DMS 273 (cell line): ENCODE measurements around the gene CDC123.
A peak's percentile ranks its signal among the peaks of the same experiment; 100 is the strongest.
"Not testable (repeated sequence)": the region's sequence is repeated elsewhere in the genome, so short reads cannot be mapped to it uniquely, and the experiment has no call there.

Experiments
- DNase-seq: peaks from one replicate; lab custom pipeline; 2025; ENCODE audit not compliant: unreplicated experiment; lab: John Stamatoyannopoulos, UW

CDC123 gene

GRCh38 chr10:12189426-12189825 lies 6.6 kb upstream of the CDC123 start:
- no peak for DNase-seq

GRCh38 chr10:12191715-12192114 lies 4.3 kb upstream of the CDC123 start:
- peak; percentile 54 for DNase-seq

- no peak for DNase-seq
These were observed 2.8 kb upstream of the CDC123 start for GRCh38 chr10:12193193-12193592.

- DNase-seq, result peak; percentile 59
These were observed 1.2 kb upstream of the CDC123 start for GRCh38 chr10:12194752-12195271.

GRCh38 chr10:12195281-12195602 lies 746 bp upstream of the CDC123 start:
- DNase-seq, result no peak

- DNase-seq, result no peak
These were observed 683 bp downstream of the CDC123 start for GRCh38 chr10:12196531-12197211.

- no peak for DNase-seq
These were observed 2.2 kb downstream of the CDC123 start for GRCh38 chr10:12198156-12198555.

GRCh38 chr10:12200850-12201249 lies 4.9 kb downstream of the CDC123 start:
- no peak for DNase-seq

- no peak for DNase-seq
These were observed 5.6 kb downstream of the CDC123 start for GRCh38 chr10:12201543-12201942.

- DNase-seq, result no peak
These were observed 6.2 kb downstream of the CDC123 start for GRCh38 chr10:12202226-12202625.

GRCh38 chr10:12205082-12205481 lies 9.1 kb downstream of the CDC123 start:
- DNase-seq, result no peak

GRCh38 chr10:12207114-12207513 lies 11.1 kb downstream of the CDC123 start:
- DNase-seq, result no peak

- no peak for DNase-seq
These were observed 12.5 kb downstream of the CDC123 start for GRCh38 chr10:12208460-12208859.

- DNase-seq, result no peak
These were observed 16.5 kb downstream of the CDC123 start for GRCh38 chr10:12212454-12212853.

- no peak for DNase-seq
These were observed 17.6 kb downstream of the CDC123 start for GRCh38 chr10:12213621-12214020.

- no peak for DNase-seq
These were observed 18.1 kb downstream of the CDC123 start for GRCh38 chr10:12214093-12214492.

GRCh38 chr10:12214763-12215218 lies 18.8 kb downstream of the CDC123 start:
- DNase-seq, result peak; percentile 68

GRCh38 chr10:12218991-12219390 lies 23.0 kb downstream of the CDC123 start:
- DNase-seq, result no peak

- no peak for DNase-seq
These were observed 25.6 kb downstream of the CDC123 start for GRCh38 chr10:12221323-12222298.

- DNase-seq, result no peak
These were observed 29.5 kb downstream of the CDC123 start for GRCh38 chr10:12225444-12225843.

GRCh38 chr10:12226438-12226837 lies 30.4 kb downstream of the CDC123 start:
- DNase-seq, result not testable (repeated sequence)

- no peak for DNase-seq
These were observed 32.9 kb downstream of the CDC123 start for GRCh38 chr10:12228851-12229250.
